Sigmoid colon (tissue), 4 donors: Measurements from ENCODE around the gene BRD2.

Experiments used
- EP300 ChIP-seq, 4 donors: sonication (generic); formaldehyde crosslinking; IDR thresholded peaks; one replicate each; pipeline ENCODE4 v1.6.1; 2017; ENCODE audit warnings: antibody characterized with exemption in 4 of 4
- POLR2A ChIP-seq, 2 donors: fragments of 450-650 bp; IDR thresholded peaks; one replicate each; pipeline ENCODE4 v1.6.1; 2016; ENCODE audit warnings: antibody characterized with exemption in 2 of 2, mild to moderate bottlenecking in 2 of 2, moderate library complexity in 2 of 2
- POLR2AphosphoS5 ChIP-seq, 4 donors: sonication (generic); formaldehyde crosslinking; IDR thresholded peaks; one replicate each; pipeline ENCODE4 v1.6.1; 2017; ENCODE audit warnings: antibody characterized with exemption in 4 of 4
- TF ChIP-seq, protein P1 (sequence below), 4 experiments: fragments of 450-650 bp in 3 of 4; fragments of 200-600 bp in 1 of 4; IDR thresholded peaks; one replicate each; pipeline ENCODE4 v1.5.1; 2016 to 2019; ENCODE audit warnings: antibody characterized with exemption in 4 of 4, mild to moderate bottlenecking in 3 of 4, moderate library complexity in 2 of 4

DNA sequence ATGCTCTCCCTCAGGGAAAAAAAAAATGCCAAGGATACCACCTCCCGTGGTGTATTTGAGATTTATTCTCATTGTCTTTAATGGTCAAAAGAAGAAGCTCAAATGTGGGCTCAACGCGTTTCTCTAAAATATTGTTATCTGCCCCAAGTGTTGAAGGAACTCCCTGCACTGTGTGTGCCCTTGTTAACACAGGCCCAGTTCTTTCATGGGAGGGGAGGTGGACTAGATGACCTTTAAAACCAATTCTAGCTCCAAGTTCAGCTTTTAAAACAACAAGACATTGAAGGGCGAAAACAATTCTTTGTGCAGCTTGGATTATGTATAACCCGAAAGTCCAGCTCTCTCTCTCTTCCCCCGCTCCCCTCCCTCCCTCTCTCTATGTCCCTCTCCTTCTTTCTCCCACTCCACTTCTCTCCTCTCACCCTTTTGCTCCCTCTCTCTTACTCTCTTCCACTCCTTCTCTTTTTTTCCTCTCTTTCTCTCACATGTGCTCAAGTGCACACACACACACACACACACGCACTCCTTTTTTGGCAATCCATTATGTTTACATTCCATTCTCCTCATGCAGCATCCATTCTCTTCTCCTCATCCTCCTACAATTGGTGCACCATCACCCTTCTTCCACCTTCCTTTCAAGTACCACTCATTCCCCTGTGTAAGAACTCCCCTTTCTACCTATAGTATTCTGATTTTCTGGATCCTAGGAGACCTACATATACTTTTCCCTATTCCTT, 36.1 kb upstream of the BRD2 start:
- TF ChIP-seq, protein P1, sequence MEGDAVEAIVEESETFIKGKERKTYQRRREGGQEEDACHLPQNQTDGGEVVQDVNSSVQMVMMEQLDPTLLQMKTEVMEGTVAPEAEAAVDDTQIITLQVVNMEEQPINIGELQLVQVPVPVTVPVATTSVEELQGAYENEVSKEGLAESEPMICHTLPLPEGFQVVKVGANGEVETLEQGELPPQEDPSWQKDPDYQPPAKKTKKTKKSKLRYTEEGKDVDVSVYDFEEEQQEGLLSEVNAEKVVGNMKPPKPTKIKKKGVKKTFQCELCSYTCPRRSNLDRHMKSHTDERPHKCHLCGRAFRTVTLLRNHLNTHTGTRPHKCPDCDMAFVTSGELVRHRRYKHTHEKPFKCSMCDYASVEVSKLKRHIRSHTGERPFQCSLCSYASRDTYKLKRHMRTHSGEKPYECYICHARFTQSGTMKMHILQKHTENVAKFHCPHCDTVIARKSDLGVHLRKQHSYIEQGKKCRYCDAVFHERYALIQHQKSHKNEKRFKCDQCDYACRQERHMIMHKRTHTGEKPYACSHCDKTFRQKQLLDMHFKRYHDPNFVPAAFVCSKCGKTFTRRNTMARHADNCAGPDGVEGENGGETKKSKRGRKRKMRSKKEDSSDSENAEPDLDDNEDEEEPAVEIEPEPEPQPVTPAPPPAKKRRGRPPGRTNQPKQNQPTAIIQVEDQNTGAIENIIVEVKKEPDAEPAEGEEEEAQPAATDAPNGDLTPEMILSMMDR (IDR thresholded peaks at IDR 0.05): no peak
- TF ChIP-seq POLR2A (IDR thresholded peaks at IDR 0.05): no peak
- no peak for TF ChIP-seq POLR2AphosphoS5 (IDR thresholded peaks at IDR 0.05)
- TF ChIP-seq EP300 (IDR thresholded peaks at IDR 0.05): no peak
